Measurements from ENCODE around the gene ACOX2. TPM values are rescaled to one million over a fixed set of nuclear protein-coding genes. Genes with fewer than 3 reads are reported as not detected.

Gene ACOX2
- total RNA-seq, 1 experiment from 2014 or later: 0.85 TPM

DNA sequence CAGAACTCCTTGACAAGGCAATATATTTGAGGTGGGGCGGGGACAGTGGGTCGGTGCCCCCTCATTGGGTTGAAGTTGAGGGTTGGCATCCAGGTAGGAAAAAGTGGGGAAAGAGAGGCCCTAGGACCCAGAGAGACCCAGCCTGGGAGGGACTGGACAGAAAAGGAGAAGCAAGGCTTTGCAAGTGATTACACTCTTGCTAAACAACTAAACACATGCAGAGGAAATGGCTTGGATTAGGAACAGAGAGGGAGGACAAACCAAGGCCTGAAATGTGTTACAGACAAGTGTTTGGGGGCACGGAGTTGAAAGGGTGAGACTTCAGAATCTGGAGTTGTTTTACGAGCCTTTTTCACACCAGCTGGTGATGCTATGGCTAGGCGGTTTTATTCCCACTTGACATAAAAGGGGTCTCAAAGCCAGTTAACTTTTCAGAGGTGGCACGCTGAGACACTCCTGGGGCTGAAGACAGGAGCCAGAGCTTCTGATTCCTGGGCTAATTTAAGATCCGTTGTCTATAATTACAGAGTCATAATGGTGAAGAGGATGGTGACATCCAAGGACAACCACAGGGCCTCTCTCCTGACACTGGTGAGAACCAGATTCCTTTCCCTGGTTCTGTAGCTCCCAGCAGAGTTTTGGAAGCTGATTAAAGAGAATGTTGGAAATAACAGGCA is 52.8 kb downstream of the ACOX2 start:
- Histone ChIP-seq H4K5ac (ENCODE audit: insufficient read length, low read depth, low read length) (no peak overlapping the region), H2AFZ (ENCODE audit: low read length) (no peak overlapping the region), H3T11ph (ENCODE audit: low read length) (no peak overlapping the region), H3K79me1 (ENCODE audit: insufficient read depth, low read depth, low read length, poor library complexity, severe bottlenecking) (no peaks in the 10 kb centered on the region), H4K91ac (ENCODE audit: insufficient read length, low read depth, low read length) (no peak overlapping the region), H3K4me1 (ENCODE audit: insufficient read depth, low read length) (no peaks in the 10 kb centered on the region), H4K8ac (replicated peaks; ENCODE audit: insufficient read length, low read depth, low read length) (no peak overlapping the region), H2BK15ac (ENCODE audit: low read depth, low read length) (no peak overlapping the region), H2AK5ac (ENCODE audit: insufficient read length, low read length) (no peak overlapping the region), H3K9ac (ENCODE audit: extremely low read depth, insufficient read length, low read length) (no peak overlapping the region), H2BK12ac (ENCODE audit: insufficient read length, low read depth, low read length) (no peak overlapping the region), H3K9me3 (ENCODE audit: control insufficient read depth, low read depth, low read length) (no peaks in the 10 kb centered on the region), H3K23ac (ENCODE audit: insufficient read length, low read depth, low read length) (no peak overlapping the region), H3K4me2 (ENCODE audit: insufficient read depth, insufficient read length, low read length) (no peak overlapping the region), H3K18ac (ENCODE audit: insufficient read length, low read depth, low read length) (no peak overlapping the region), H2BK20ac (ENCODE audit: low read depth, low read length, poor library complexity, severe bottlenecking) (no peak overlapping the region), H3K14ac (ENCODE audit: insufficient read depth, low read length) (no peak overlapping the region), H4K20me1 (ENCODE audit: control insufficient read depth, insufficient read depth, insufficient read length) (no peaks in the 10 kb centered on the region), H3K4ac (ENCODE audit: low read depth, low read length) (no peak overlapping the region), H3K56ac (ENCODE audit: insufficient read length, low read depth, low read length) (no peak overlapping the region), H2BK120ac (ENCODE audit: low read depth, low read length, poor library complexity, severe bottlenecking) (no peak overlapping the region), H3K27ac (ENCODE audit: insufficient read length, low read depth, low read length) (no peak overlapping the region), H3K27me3 (ENCODE audit: insufficient read depth, low read length) (no peaks in the 10 kb centered on the region), H3K23me2 (ENCODE audit: insufficient read length, low read depth, low read length, poor library complexity, severe bottlenecking) (no peaks in the 10 kb centered on the region), H2BK5ac (ENCODE audit: insufficient read length, low read length) (no peak overlapping the region), H3K79me2 (ENCODE audit: insufficient read depth, low read length) (no peaks in the 10 kb centered on the region)
- peaks cover 10 to 26% of the 10 kb centered on the region in 2 experiments for H3K4me1 Mint-ChIP-seq
- H3K27ac Mint-ChIP-seq: peak overlapping the region in 2 of 3 experiments; percentile 9 to 16; a peak in 1 of 7 replicates
- TF ChIP-seq, protein P1, sequence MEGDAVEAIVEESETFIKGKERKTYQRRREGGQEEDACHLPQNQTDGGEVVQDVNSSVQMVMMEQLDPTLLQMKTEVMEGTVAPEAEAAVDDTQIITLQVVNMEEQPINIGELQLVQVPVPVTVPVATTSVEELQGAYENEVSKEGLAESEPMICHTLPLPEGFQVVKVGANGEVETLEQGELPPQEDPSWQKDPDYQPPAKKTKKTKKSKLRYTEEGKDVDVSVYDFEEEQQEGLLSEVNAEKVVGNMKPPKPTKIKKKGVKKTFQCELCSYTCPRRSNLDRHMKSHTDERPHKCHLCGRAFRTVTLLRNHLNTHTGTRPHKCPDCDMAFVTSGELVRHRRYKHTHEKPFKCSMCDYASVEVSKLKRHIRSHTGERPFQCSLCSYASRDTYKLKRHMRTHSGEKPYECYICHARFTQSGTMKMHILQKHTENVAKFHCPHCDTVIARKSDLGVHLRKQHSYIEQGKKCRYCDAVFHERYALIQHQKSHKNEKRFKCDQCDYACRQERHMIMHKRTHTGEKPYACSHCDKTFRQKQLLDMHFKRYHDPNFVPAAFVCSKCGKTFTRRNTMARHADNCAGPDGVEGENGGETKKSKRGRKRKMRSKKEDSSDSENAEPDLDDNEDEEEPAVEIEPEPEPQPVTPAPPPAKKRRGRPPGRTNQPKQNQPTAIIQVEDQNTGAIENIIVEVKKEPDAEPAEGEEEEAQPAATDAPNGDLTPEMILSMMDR (conservative IDR thresholded peaks at IDR 0.05): no peak
- no peak for DNase-seq
- peaks cover 24% of the 10 kb centered on the region for H3K27me3 Mint-ChIP-seq (ENCODE audit: low read depth)
- H3K9me3 Mint-ChIP-seq: peaks cover 0 to 7% of the 10 kb centered on the region in 2 experiments; a peak in 3 of 5 replicates
- no CpG with 5 or more reads among the region's 7 CpGs for WGBS (ENCODE audit: extremely low coverage, insufficient read length, low lambda C conversion rate)
- H3K36me3 Mint-ChIP-seq (ENCODE audit: insufficient read depth in 1 of 3, low read depth in 3 of 3): peaks cover 0 to 2% (median 0%) of the 10 kb centered on the region in 3 experiments; a peak in 3 of 7 replicates
- no peak overlapping the region for H3K4me3 Mint-ChIP-seq
